Measurements from ENCODE around the gene SHROOM3. TPM values are rescaled to one million over a fixed set of nuclear protein-coding genes. Genes with fewer than 3 reads are reported as not detected.

SHROOM3 gene
- total RNA-seq, 2 donors from 2014 or later, result 30.6 to 30.9 TPM

- Histone ChIP-seq H3K27me3 (no peaks in the 10 kb centered on the region), H3K27ac (no peak overlapping the region), H3K4me3 (no peak overlapping the region), H3K9me3 (no peaks in the 10 kb centered on the region), H3K4me1 (peaks cover 0 to 7% of the 10 kb centered on the region in 2 donors), H3K36me3 (no peaks in the 10 kb centered on the region)
- TF ChIP-seq CTCF (IDR thresholded peaks at IDR 0.05), result no peak
- no peak for DNase-seq (ENCODE audit: low spot score)
Measured at GRCh38 chr4:76582074-76582816, 147.2 kb downstream of the SHROOM3 start.

- no peak for DNase-seq (ENCODE audit: low spot score)
- no peak for TF ChIP-seq CTCF (IDR thresholded peaks at IDR 0.05)
- peaks cover 0 to 7% of the 10 kb centered on the region in 2 donors for H3K4me1 ChIP-seq
- H3K36me3 ChIP-seq, result no peaks in the 10 kb centered on the region
- H3K27me3 ChIP-seq, result no peaks in the 10 kb centered on the region
- H3K4me3 ChIP-seq, result no peak overlapping the region
- no peaks in the 10 kb centered on the region for H3K9me3 ChIP-seq
- H3K27ac ChIP-seq, result no peak overlapping the region
Measured at GRCh38 chr4:76582817-76583087, 147.7 kb downstream of the SHROOM3 start.

- Histone ChIP-seq H3K27me3 (no peaks in the 10 kb centered on the region), H3K27ac (peak overlapping the region in 1 of 2 donors; percentile 87), H3K4me3 (no peak overlapping the region), H3K36me3 (no peaks in the 10 kb centered on the region), H3K4me1 (peaks cover 0 to 9% of the 10 kb centered on the region in 2 donors), H3K9me3 (no peaks in the 10 kb centered on the region)
- TF ChIP-seq CTCF (IDR thresholded peaks at IDR 0.05), result no peak
- DNase-seq (ENCODE audit: low spot score), result no peak
Measured at GRCh38 chr4:76584241-76585152, 149.5 kb downstream of the SHROOM3 start.

GRCh38 chr4:76585272-76585671 is 150.2 kb downstream of the SHROOM3 start:
- Histone ChIP-seq H3K4me3 (peak overlapping the region; percentile 39 to 45), H3K27me3 (no peaks in the 10 kb centered on the region), H3K9me3 (no peaks in the 10 kb centered on the region), H3K4me1 (peaks cover 0 to 17% of the 10 kb centered on the region in 2 donors), H3K27ac (peak overlapping the region; percentile 79 to 87), H3K36me3 (no peaks in the 10 kb centered on the region)
- DNase-seq (ENCODE audit: low spot score), result no peak
- no peak for TF ChIP-seq CTCF (IDR thresholded peaks at IDR 0.05)

- TF ChIP-seq CTCF (IDR thresholded peaks at IDR 0.05), result no peak
- Histone ChIP-seq H3K4me1 (peaks cover 0 to 20% of the 10 kb centered on the region in 2 donors), H3K9me3 (no peaks in the 10 kb centered on the region), H3K4me3 (peak overlapping the region; percentile 39 to 45), H3K27me3 (no peaks in the 10 kb centered on the region), H3K36me3 (no peaks in the 10 kb centered on the region), H3K27ac (peak overlapping the region; percentile 79 to 87)
- DNase-seq (ENCODE audit: low spot score), result peak; percentile 81
Measured at GRCh38 chr4:76585897-76586360, 150.9 kb downstream of the SHROOM3 start.
